ENCODE data around the gene AHI1.

AHI1 gene

DNA sequence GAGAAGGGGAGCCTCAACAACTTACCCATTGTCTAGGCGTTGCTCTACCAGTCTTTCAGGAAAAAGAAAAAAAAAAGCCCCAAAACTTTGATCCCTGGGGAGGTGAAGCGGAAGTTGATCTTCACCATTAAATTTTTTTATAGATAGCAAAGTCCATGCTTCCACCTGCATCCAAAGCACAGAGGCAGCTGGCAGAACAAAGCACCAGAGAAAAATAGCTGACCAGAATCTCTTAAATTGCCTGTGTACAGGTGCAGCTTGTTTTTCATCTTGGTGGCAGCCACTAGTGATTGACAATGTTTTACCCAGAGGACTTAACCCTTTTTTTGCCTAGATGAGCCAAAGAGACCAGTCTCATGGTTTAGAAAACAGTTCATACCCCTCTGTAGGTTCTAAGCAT lies 230.5 kb downstream of the AHI1 start:
- DNase-seq (ENCODE audit: low spot score): no peak
- TF ChIP-seq CTCF (IDR thresholded peaks at IDR 0.05; ENCODE audit: borderline replicate concordance, control extremely low read depth, extremely low read depth, insufficient read depth, missing control alignments): no peak
- in situ Hi-C loops (cut with MboI; ENCODE audit: low sequenced_read_pairs, unreplicated experiment): no loop called here

DNA sequence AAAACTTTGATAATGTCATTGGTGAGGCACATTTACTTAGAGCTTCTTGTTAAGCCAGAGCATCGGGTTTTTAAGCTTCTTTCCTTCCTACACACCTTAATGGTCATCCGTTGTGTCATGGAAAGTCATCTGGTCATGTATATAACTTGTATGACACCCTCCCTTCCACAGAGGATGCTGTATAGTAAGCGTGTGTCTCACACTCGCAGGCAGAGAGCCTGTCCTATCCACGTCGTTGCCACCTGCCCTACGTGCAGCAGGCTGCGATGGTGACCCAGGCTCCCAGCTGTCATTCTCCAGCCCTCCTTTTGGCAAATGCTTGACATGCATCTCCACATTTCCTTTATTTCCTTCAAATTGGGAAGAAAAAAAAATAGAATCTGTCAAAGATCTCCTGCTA lies 230.9 kb downstream of the AHI1 start:
- in situ Hi-C loops (cut with MboI; ENCODE audit: low sequenced_read_pairs, unreplicated experiment): no loop called here
- no peak for DNase-seq (ENCODE audit: low spot score)
- no peak for TF ChIP-seq CTCF (IDR thresholded peaks at IDR 0.05; ENCODE audit: borderline replicate concordance, control extremely low read depth, extremely low read depth, insufficient read depth, missing control alignments)

DNA sequence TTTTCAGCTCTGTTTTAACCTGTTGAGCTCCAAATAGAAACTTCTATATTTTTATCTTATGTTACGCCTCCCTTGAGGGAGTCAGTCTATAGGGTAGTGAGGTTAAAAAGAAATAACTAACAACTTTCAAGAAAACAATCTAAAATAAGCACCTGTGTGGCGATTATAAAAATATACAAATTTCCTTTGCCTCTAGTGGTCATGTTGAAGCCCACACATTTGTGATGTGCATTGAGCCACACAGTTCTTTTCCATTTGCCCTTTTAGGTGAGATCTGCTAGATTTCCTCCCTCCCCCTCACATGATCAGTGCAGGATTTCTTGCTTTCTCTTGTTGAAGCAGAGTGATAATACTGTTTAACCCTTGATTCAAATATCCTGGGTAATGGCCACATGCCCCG lies 232.3 kb downstream of the AHI1 start:
- TF ChIP-seq CTCF (IDR thresholded peaks at IDR 0.05; ENCODE audit: borderline replicate concordance, control extremely low read depth, extremely low read depth, insufficient read depth, missing control alignments): no peak
- in situ Hi-C loops (cut with MboI; ENCODE audit: low sequenced_read_pairs, unreplicated experiment): no loop called here
- DNase-seq (ENCODE audit: low spot score): no peak

- DNase-seq (ENCODE audit: low spot score): no peak
- no peak for TF ChIP-seq CTCF (IDR thresholded peaks at IDR 0.05; ENCODE audit: borderline replicate concordance, control extremely low read depth, extremely low read depth, insufficient read depth, missing control alignments)
- in situ Hi-C loops (cut with MboI; ENCODE audit: low sequenced_read_pairs, unreplicated experiment): no loop called here
Measured at GRCh38 chr6:135261872-135262725, 235.4 kb downstream of the AHI1 start.

DNA sequence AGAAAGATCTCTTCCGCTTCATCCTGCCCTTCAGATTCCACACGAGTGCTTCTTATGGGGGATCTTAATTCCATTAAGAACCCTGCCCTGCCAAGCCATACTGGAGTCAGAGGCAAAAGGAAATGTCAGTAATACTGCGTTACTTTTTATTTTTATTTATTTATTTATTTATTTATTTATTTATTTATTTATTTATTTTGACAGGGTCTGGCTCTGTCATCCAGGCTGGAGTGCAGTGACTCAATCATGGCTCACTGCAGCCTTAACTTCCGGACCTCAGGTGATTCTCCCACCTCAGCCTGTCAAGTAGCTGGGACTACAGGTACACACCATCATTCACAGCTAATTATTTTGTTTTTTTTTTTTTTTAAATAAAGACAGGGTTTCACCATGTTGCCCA lies 236.9 kb downstream of the AHI1 start:
- TF ChIP-seq CTCF (IDR thresholded peaks at IDR 0.05; ENCODE audit: borderline replicate concordance, control extremely low read depth, extremely low read depth, insufficient read depth, missing control alignments): no peak
- in situ Hi-C loops (cut with MboI; ENCODE audit: low sequenced_read_pairs, unreplicated experiment): no loop called here
- no peak for DNase-seq (ENCODE audit: low spot score)

- no peak for TF ChIP-seq CTCF (IDR thresholded peaks at IDR 0.05; ENCODE audit: borderline replicate concordance, control extremely low read depth, extremely low read depth, insufficient read depth, missing control alignments)
- in situ Hi-C loops (cut with MboI; ENCODE audit: low sequenced_read_pairs, unreplicated experiment): no loop called here
- no peak for DNase-seq (ENCODE audit: low spot score)
Measured at GRCh38 chr6:135258970-135259369, 238.6 kb downstream of the AHI1 start.
